NCI-H1092 treated with DMSO at 0.1 percent for 48 hours (cell line): Measurements from ENCODE around the gene PALS1.

Source experiments
- DNase-seq: peaks from one replicate; lab custom pipeline; 2025; lab: John Stamatoyannopoulos, UW

Gene PALS1

GRCh38 chr14:67241411-67242167 is at the start of gene PALS1:
Gene PALS1, plus strand, starts transcription at chr14:67241435. Its CDS starts 37,736 bp downstream, at chr14:67279171.
- peak; percentile 83 for DNase-seq

- no peak for DNase-seq
These were observed 49.4 kb upstream of the PALS1 start for GRCh38 chr14:67191768-67192290.

- DNase-seq = no peak
These were observed 48.9 kb upstream of the PALS1 start for GRCh38 chr14:67192366-67192765.

GRCh38 chr14:67195279-67195678 is 46.0 kb upstream of the PALS1 start:
- DNase-seq = no peak

- no peak for DNase-seq
These were observed 42.2 kb upstream of the PALS1 start for GRCh38 chr14:67199016-67199415.

GRCh38 chr14:67207810-67208209 is 33.4 kb upstream of the PALS1 start:
- no peak for DNase-seq

- DNase-seq = no peak
These were observed 23.1 kb upstream of the PALS1 start for GRCh38 chr14:67218126-67218525.

- DNase-seq = no peak
These were observed 19.8 kb upstream of the PALS1 start for GRCh38 chr14:67221248-67221981.

GRCh38 chr14:67221982-67222328 is 19.3 kb upstream of the PALS1 start:
- DNase-seq = no peak

GRCh38 chr14:67225523-67225922 is 15.7 kb upstream of the PALS1 start:
- no peak for DNase-seq

GRCh38 chr14:67228325-67228984 is 12.8 kb upstream of the PALS1 start:
- no peak for DNase-seq

GRCh38 chr14:67232066-67232465 is 9.2 kb upstream of the PALS1 start:
- no peak for DNase-seq

- DNase-seq = no peak
These were observed 8.6 kb upstream of the PALS1 start for GRCh38 chr14:67232621-67233020.

GRCh38 chr14:67237591-67237990 is 3.6 kb upstream of the PALS1 start:
- DNase-seq = no peak

GRCh38 chr14:67239582-67239981 is 1.7 kb upstream of the PALS1 start:
- no peak for DNase-seq

GRCh38 chr14:67240168-67240932 is 885 bp upstream of the PALS1 start:
- DNase-seq = peak; percentile 64

- peak; percentile 96 for DNase-seq
These were observed 241 bp upstream of the PALS1 start for GRCh38 chr14:67240978-67241410.

- DNase-seq = no peak
These were observed 859 bp downstream of the PALS1 start for GRCh38 chr14:67242168-67242420.

GRCh38 chr14:67245104-67245503 is 3.9 kb downstream of the PALS1 start:
- no peak for DNase-seq

GRCh38 chr14:67251573-67252226 is 10.5 kb downstream of the PALS1 start:
- no peak for DNase-seq

GRCh38 chr14:67253076-67253635 is 11.9 kb downstream of the PALS1 start:
- no peak for DNase-seq
